ENCODE results near the gene IFNAR1.
A peak's percentile ranks its signal among the peaks of the same experiment; 100 is the strongest.
"Not testable (repeated sequence)": the region's sequence is repeated elsewhere in the genome, so short reads cannot be mapped to it uniquely, and the experiment has no call there.

IFNAR1 gene

GRCh38 chr21:33378081-33378480, 53.3 kb downstream of the IFNAR1 start:
- DNase-seq: no peak

DNA sequence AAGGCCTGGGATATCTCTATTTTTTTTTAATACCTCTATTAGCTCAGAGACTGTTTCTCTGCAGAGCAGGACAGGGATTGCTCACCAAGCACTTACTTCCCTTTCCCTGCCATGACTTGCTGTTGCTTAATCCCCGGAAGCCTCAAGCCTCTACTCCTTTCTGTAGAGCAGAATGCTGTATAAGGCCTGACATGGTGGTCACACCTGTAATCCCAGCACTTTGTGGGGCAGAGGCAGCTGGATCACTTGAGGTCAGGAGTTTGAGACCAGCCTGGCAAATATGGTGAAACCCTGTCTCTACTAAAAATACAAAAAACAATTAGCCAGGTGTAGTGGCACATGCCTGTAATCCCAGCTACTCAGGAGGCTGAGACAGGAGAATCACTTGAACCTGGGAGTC, 55.2 kb downstream of the IFNAR1 start:
- DNase-seq: not testable (repeated sequence)

DNA sequence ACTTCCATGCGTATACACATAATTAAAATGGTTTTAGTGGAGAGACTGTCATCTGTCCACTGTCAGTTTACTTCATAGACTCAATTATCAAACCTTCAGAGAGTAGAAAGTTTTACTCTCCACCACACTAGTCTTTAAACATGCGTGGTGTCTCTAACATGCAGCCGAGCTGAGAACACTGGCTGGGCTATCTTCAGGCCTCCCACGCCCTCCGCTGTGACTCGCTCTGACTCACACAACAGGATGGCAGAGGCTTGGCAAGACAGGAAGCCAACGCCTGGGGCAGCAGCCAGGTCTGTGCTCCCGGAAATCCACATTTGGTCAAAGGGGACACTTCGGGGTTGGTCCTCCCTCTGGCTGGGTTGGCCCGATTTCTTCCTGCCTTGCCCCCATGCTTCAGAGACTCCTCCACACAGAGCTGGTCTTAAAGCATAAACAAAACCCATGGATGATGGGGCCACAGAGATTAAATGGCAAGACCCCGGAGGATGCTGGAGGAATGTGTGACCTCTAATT, 55.8 kb downstream of the IFNAR1 start:
- DNase-seq: peak; percentile 44 to 61 (median 58)

GRCh38 chr21:33381381-33381780, 56.6 kb downstream of the IFNAR1 start:
- DNase-seq: not testable (repeated sequence)

- peak; percentile 26 to 43 (median 30) for DNase-seq
Measured at GRCh38 chr21:33383056-33383888, 58.5 kb downstream of the IFNAR1 start.

DNA sequence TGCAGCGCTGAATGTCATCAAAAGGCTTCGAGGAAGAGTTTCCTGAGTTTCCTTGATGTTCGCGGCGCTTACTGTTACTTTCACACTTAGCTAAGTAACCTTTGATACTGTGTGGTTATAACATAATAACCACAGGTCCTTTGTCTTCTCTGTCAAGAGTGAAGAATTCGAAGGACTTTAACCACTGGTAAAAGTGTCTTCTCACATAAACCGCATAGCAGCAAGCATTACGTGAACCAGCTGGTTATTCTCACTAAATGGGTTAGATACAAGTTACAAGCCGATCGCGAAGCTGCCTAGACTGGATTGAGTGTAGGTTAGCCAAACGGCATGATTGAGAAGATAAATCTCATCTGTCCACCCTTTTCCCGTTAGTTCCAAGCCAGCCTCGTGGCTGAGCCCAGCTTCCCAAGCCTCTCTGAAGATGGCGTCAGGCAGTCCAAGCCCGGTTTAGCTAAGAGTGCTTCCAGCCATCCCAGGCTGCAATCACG, 60.1 kb downstream of the IFNAR1 start:
- DNase-seq: peak in 1 of 4 experiments; percentile 21

DNA sequence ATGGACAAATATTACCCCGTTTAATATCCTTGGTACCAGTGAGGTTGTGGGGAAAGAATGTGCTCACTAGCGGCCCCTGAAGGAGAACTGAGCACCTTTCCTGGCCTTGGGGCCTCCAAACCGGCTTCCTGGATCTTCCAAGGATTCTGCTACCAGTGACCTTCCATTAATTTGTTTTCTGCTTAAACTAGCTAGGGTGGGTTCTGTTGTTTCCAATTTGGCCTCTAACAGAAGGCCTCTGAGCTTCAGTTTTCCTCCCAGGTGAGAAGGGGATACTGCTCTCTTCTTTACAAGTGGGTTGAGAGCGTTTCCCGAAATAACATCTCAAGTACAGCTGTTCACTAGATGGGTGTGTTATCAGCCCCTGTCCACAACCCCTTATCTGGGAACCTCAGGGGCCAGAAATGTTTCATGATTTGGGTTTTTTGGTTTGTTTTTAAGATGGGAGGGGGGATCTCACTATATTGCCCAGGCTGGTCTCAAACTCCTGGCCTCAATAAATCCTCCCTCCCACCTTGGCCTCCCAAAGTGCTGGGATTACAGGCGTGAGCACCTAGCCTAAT, 61.5 kb downstream of the IFNAR1 start:
- DNase-seq: no peak

- DNase-seq: no peak
Measured at GRCh38 chr21:33387294-33387693, 62.5 kb downstream of the IFNAR1 start.

GRCh38 chr21:33388188-33388587, 63.4 kb downstream of the IFNAR1 start:
- no peak for DNase-seq

DNA sequence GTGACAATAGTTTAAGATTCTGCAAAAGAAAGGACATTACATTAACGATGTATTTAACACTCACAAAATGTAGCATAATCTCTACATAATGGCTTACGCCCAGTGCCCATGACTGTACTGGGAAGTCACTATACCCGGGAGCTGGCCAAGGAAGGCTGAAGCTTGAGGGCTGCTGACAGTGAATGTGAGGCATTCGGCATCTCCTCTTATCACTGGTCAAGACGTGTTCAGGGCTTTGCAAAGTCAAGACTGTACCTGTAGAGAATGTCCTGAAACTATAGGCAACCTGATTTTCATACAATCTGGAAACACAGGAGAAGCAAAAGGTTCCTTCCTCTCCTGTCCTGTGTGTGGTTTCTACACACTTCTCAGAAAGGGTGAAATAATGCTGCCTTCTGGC, 65.7 kb downstream of the IFNAR1 start:
- no peak for DNase-seq

GRCh38 chr21:33391656-33392055, 66.9 kb downstream of the IFNAR1 start:
- no peak for DNase-seq

DNA sequence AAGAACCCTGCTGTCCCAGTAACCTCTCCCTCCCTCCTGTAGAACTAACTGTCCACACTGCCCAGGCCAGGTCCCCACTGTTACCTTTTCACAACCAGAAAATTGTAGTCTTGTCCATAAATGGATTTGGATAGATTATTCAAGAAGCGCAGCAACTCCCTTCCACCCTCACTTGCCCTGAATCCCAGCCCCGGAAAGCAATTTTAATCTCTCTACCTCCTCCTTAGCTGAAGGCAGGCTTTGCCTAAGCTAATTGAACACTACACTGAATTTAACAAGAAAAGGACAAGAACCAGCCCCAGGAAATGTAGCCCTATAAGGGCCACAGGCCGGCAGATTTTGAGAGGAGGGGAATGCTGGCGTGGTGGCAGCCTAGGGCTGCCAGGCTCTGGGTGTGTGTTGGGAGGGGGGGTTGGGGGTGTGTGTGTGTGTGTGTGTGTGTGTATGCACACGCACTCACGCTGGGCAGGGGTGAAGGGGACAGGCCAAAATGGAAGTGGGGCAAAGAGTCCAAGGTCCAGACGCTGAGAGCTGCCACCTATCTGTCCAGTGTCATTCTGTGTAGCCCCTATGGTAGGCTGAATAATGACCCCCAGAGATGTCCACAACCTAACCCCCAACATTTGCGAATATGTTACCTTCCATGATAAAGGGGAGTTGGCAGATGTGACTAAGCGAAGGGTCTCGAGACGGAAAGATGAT, 67.7 kb downstream of the IFNAR1 start:
- DNase-seq: no peak

GRCh38 chr21:33393348-33393747, 68.6 kb downstream of the IFNAR1 start:
- DNase-seq: no peak

DNA sequence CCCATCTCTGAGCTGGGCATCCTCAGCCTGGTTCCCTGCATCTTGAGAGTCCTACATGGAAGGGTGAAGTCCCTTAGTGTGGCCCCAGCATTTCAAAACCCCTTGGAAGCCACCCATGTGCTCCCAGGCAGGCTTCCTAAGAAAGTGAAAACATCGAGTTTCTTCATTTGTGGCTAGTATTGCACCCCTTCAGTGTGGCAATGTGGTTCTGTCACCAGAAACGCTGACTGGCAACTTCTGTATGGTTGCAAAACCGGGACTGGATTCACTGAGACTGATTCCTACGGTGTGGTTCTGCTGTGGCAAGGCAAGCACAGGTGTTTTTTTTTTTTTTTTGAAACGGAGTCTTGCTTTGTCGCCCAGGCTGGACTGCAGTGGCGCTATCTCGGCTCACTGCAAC, 69.5 kb downstream of the IFNAR1 start:
- no peak for DNase-seq

DNA sequence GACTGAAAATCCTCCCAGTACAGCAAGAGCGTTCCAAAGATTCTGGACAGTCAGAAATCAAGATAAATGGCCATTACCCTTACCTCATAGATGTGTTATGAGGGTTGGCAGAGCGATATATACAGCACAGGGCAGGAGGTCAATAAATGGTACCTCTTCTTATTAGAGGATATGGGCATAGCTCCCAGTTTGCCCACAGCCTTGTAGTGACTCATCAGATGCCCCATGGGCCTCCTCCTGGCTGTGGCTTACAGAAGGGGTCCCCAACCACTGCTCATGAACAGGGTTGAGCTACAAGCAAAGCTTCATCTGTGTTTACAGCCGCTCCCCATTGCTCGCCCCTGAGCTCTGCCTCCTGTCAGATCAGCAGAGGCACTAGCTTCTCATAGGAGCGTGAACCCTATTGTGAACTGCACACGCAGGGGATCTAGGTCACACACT, 71.1 kb downstream of the IFNAR1 start:
- no peak for DNase-seq

DNA sequence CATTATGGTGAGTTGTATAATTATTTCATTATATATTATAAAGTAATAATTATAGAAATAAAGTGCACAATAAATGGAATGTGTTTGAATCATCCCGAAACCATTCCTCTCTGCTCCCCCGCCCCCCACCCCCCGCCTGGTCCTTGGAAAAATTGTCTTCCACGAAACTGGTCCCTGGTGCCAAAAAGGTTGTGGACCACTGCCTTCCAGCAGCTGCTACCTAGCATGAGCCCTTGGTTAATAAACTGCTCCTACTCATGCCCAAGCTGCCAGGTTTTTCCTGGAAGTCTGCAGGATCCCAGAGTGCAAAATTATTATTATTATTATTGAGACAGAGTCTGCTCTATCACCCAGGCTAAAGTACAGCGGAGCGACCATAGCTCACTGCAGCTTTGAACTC, 71.7 kb downstream of the IFNAR1 start:
- DNase-seq: no peak

GRCh38 chr21:33396951-33397350, 72.2 kb downstream of the IFNAR1 start:
- no peak for DNase-seq

DNA sequence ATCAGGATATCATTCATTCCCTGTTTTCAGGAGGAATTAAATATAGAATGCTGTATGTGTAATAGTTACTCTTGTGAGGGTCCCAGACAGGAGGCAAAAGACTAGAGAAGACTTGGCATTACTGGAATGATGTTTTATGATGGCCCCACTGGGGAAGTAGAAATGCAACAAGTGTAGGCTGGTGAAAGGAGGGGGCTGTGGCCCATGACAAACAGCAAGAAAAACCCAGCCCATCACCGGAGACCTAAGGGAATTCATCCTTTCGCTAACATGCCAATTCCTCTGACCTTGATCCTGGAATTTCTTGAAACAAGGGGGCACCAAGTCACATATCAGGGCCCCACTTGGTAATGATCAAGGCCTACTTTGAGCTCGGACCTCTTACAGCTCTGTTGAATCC, 72.9 kb downstream of the IFNAR1 start:
- DNase-seq: no peak

DNA sequence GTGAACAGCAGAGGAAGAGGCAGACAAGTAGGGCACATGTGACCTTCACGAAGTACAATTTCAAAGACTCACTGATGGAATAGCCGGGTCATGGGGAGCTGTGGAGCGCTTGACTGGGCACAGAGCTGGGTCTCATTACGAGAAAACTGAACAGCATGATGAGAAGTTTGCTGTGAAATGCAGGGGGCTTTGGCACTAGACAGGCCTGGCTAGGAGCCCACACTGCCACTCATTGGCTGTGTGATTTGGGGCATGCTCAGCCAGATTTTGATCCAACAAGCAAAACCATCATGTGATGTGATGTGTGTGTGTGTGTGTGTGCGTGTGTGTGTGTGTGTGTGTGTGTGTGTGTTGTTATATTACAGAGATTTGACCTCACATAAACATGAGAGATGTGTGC, 73.6 kb downstream of the IFNAR1 start:
- no peak for DNase-seq

DNA sequence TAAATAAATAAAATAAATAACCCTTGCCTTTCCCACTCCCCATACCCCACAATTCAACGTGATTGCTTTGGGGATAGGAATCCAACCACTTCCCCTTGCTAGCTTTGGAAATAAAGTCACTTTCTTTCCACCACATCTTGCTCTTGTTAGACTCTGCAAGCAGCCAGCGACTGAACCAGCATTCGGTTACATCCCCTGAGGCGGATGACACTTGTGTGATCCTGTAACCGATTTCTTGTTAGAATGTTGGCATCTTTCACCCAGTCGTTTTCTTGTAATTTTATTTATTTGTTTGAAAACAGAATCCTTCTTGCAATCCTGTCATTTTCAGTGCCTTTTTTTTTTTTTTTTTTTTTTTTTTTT, 76.8 kb downstream of the IFNAR1 start:
- DNase-seq: no peak

- peak in 1 of 4 experiments; percentile 20 for DNase-seq
Measured at GRCh38 chr21:33402001-33402979, 77.5 kb downstream of the IFNAR1 start.

GRCh38 chr21:33403128-33403785, 78.5 kb downstream of the IFNAR1 start, which contains the start of gene IFNGR2:
IFNGR2 (plus strand) TSS chr21:33403413; CDS start chr21:33403544, 131 bp downstream.
- peak in 2 of 4 experiments; percentile 35 to 60 for DNase-seq
